ENCODE results near the gene COLQ.

DNA sequence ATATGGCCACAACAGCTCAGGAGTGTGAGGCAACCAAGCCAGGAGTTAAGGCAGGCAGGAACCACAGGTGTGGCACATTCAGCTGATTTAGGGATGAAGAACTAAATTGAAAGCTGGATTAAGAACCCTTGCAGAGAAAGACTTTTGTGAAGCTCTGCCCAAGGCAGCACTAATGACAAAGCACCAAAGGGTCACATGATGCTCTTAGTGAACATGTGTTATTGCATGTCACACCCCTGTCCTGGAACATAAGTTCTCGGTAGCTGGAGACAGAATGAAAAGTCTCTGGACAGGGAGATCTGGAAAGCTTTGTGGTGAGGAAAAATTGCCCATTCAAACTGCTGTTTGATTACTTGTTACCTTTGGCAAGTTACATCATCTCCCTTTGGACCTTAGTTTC, 90.9 kb downstream of the COLQ start:
- TF ChIP-seq, protein P1, sequence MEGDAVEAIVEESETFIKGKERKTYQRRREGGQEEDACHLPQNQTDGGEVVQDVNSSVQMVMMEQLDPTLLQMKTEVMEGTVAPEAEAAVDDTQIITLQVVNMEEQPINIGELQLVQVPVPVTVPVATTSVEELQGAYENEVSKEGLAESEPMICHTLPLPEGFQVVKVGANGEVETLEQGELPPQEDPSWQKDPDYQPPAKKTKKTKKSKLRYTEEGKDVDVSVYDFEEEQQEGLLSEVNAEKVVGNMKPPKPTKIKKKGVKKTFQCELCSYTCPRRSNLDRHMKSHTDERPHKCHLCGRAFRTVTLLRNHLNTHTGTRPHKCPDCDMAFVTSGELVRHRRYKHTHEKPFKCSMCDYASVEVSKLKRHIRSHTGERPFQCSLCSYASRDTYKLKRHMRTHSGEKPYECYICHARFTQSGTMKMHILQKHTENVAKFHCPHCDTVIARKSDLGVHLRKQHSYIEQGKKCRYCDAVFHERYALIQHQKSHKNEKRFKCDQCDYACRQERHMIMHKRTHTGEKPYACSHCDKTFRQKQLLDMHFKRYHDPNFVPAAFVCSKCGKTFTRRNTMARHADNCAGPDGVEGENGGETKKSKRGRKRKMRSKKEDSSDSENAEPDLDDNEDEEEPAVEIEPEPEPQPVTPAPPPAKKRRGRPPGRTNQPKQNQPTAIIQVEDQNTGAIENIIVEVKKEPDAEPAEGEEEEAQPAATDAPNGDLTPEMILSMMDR (IDR thresholded peaks at IDR 0.05), result no peak
- no peak for TF ChIP-seq POLR2A (IDR thresholded peaks at IDR 0.05)

Measured in heart left ventricle (tissue), 13 donors.